Duodenal mucosa (tissue), 2 donors: ENCODE data around the gene CTSH.
"Not testable (repeated sequence)": the region's sequence is repeated elsewhere in the genome, so short reads cannot be mapped to it uniquely, and the experiment has no call there.

Experiments
- H3K27ac ChIP-seq: one replicate; pipeline ENCODE4 v1.7.0; 2013; ENCODE audit warnings: low read depth, low read length
- H3K27me3 ChIP-seq, 2 donors: one replicate each; pipeline ENCODE4 v1.7.0; 2013; ENCODE audit warnings: low read length in 2 of 2, control low read depth in 1 of 2; ENCODE audit not compliant: insufficient read depth in 2 of 2, control insufficient read depth in 1 of 2
- H3K36me3 ChIP-seq, 2 donors: one replicate each; pipeline ENCODE4 v1.7.0; 2013; ENCODE audit warnings: low read length in 2 of 2, control low read depth in 1 of 2; ENCODE audit not compliant: insufficient read depth in 2 of 2, control insufficient read depth in 1 of 2
- H3K4me1 ChIP-seq, 2 donors: one replicate each; pipeline ENCODE4 v1.7.0; 2013; ENCODE audit warnings: low read length in 2 of 2, control low read depth in 1 of 2; ENCODE audit not compliant: insufficient read depth in 2 of 2, control insufficient read depth in 1 of 2
- H3K4me3 ChIP-seq, 2 donors: one replicate each; pipeline ENCODE4 v1.7.0; 2013; ENCODE audit warnings: low read length in 2 of 2, low read depth in 1 of 2
- H3K9ac ChIP-seq, 2 donors: one replicate each; pipeline ENCODE4 v1.7.0; 2013; ENCODE audit warnings: low read length in 2 of 2, low read depth in 1 of 2
- H3K9me3 ChIP-seq, 2 donors: one replicate each; pipeline ENCODE4 v1.7.0; 2013; ENCODE audit warnings: low read length in 2 of 2, control low read depth in 1 of 2; ENCODE audit not compliant: control insufficient read depth in 1 of 2

CTSH gene

GRCh38 chr15:78872972-78873792 lies 71.7 kb downstream of the CTSH start:
- peak overlapping the region; percentile 100 for H3K9ac ChIP-seq
- H3K4me1 ChIP-seq: peaks cover 24 to 25% of the 10 kb centered on the region in 2 donors

GRCh38 chr15:78872155-78872971 lies 72.5 kb downstream of the CTSH start, which contains the start of gene MORF4L1:
Gene MORF4L1, plus strand, starts transcription at chr15:78872890. Its CDS starts 128 bp downstream, at chr15:78873018.
- H3K27ac ChIP-seq: peak within 1 kb of the TSS; percentile 100
- H3K27me3 ChIP-seq: no peaks in the 10 kb centered on the region
- H3K4me3 ChIP-seq: peak within 1 kb of the TSS; percentile 89 to 94
- H3K9ac ChIP-seq: peak within 1 kb of the TSS; percentile 100
- H3K36me3 ChIP-seq: no peaks in the 10 kb centered on the region
- no peaks in the 10 kb centered on the region for H3K9me3 ChIP-seq
- H3K4me1 ChIP-seq: peaks cover 16% of the 10 kb centered on the region in 2 donors

More at GRCh38 chr15:78872972-78873792, 71.7 kb downstream of the CTSH start:
- Histone ChIP-seq H3K27me3 (no peaks in the 10 kb centered on the region), H3K4me3 (peak overlapping the region; percentile 89 to 94), H3K27ac (peak overlapping the region; percentile 100), H3K9me3 (no peaks in the 10 kb centered on the region), H3K36me3 (no peaks in the 10 kb centered on the region)

- not testable (repeated sequence) for H3K9ac ChIP-seq
Measured at GRCh38 chr15:78871483-78872127, 73.2 kb downstream of the CTSH start.

More at GRCh38 chr15:78871483-78872127, 73.2 kb downstream of the CTSH start:
- H3K4me3 ChIP-seq, H3K9me3 ChIP-seq, H3K27me3 ChIP-seq, H3K36me3 ChIP-seq, H3K27ac ChIP-seq: not testable (repeated sequence)
- H3K4me1 ChIP-seq: peaks cover 12% of the 10 kb centered on the region in 2 donors
